GM21619 (cell line): ENCODE data around the gene P2RX7.

ENCODE experiments used
- ATAC-seq: cut with Tn5 transposase; IDR thresholded peaks from one replicate; pipeline ENCODE4 v1.9.1; 2021; ENCODE audit not compliant: unreplicated experiment

Gene P2RX7

GRCh38 chr12:121110211-121110940 lies 22.3 kb upstream of the P2RX7 start:
- peak; percentile 72 for ATAC-seq

- ATAC-seq, result no peak
These were observed 21.0 kb upstream of the P2RX7 start for GRCh38 chr12:121111684-121112083.

- no peak for ATAC-seq
These were observed 20.2 kb upstream of the P2RX7 start for GRCh38 chr12:121112496-121112895.

GRCh38 chr12:121113057-121113456 lies 19.6 kb upstream of the P2RX7 start:
- no peak for ATAC-seq

GRCh38 chr12:121114019-121114639 lies 18.5 kb upstream of the P2RX7 start:
- ATAC-seq, result no peak

GRCh38 chr12:121114806-121115205 lies 17.9 kb upstream of the P2RX7 start:
- no peak for ATAC-seq

- no peak for ATAC-seq
These were observed 17.1 kb upstream of the P2RX7 start for GRCh38 chr12:121115530-121115929.

- no peak for ATAC-seq
These were observed 16.1 kb upstream of the P2RX7 start for GRCh38 chr12:121116318-121117225.

- no peak for ATAC-seq
These were observed 15.4 kb upstream of the P2RX7 start for GRCh38 chr12:121117226-121117777.

GRCh38 chr12:121120323-121120722 lies 12.4 kb upstream of the P2RX7 start:
- no peak for ATAC-seq

- ATAC-seq, result no peak
These were observed 11.5 kb upstream of the P2RX7 start for GRCh38 chr12:121120989-121121755.

- no peak for ATAC-seq
These were observed 10.9 kb upstream of the P2RX7 start for GRCh38 chr12:121121805-121122204.

GRCh38 chr12:121123488-121123887 lies 9.2 kb upstream of the P2RX7 start:
- no peak for ATAC-seq

GRCh38 chr12:121124402-121125109 lies 8.1 kb upstream of the P2RX7 start:
- ATAC-seq, result no peak

GRCh38 chr12:121127501-121127900 lies 5.2 kb upstream of the P2RX7 start:
- ATAC-seq, result no peak

- ATAC-seq, result peak; percentile 79
These were observed 3.5 kb upstream of the P2RX7 start for GRCh38 chr12:121128908-121129810.

GRCh38 chr12:121129811-121130147 lies 2.9 kb upstream of the P2RX7 start:
- ATAC-seq, result no peak

GRCh38 chr12:121130866-121131373 lies 1.8 kb upstream of the P2RX7 start:
- no peak for ATAC-seq

GRCh38 chr12:121131941-121132341 lies 735 bp upstream of the P2RX7 start:
- ATAC-seq, result no peak
